ENCODE measurements around the gene DCHS2.
"Not testable (repeated sequence)": the region's sequence is repeated elsewhere in the genome, so short reads cannot be mapped to it uniquely, and the experiment has no call there.

Gene DCHS2

GRCh38 chr4:154218051-154218450 is 273.5 kb downstream of the DCHS2 start:
- Mint-ChIP-seq H3K4me1 (ENCODE audit: low read depth in 2 of 2) (no peaks in the 10 kb centered on the region), H3K36me3 (ENCODE audit: insufficient read depth) (no peaks in the 10 kb centered on the region), H3K27me3 (no peaks in the 10 kb centered on the region), H3K4me3 (no peak overlapping the region), H3K9me3 (peaks cover 2 to 3% of the 10 kb centered on the region in 2 donors), H3K27ac (no peak overlapping the region)
- DNase-seq (no peak), ATAC-seq (replicated peaks) (no peak)

GRCh38 chr4:154217384-154217783 is 274.2 kb downstream of the DCHS2 start:
- H3K27me3 Mint-ChIP-seq; H3K4me3 Mint-ChIP-seq; H3K36me3 Mint-ChIP-seq (ENCODE audit: insufficient read depth); H3K27ac Mint-ChIP-seq; ATAC-seq (replicated peaks); DNase-seq; H3K4me1 Mint-ChIP-seq (ENCODE audit: low read depth in 2 of 2); H3K9me3 Mint-ChIP-seq: not testable (repeated sequence)

- Mint-ChIP-seq H3K27ac (no peak overlapping the region), H3K27me3 (no peaks in the 10 kb centered on the region), H3K9me3 (peaks cover 0 to 1% of the 10 kb centered on the region in 2 donors), H3K36me3 (ENCODE audit: insufficient read depth) (no peaks in the 10 kb centered on the region), H3K4me1 (ENCODE audit: low read depth in 2 of 2) (no peaks in the 10 kb centered on the region), H3K4me3 (no peak overlapping the region)
- ATAC-seq (replicated peaks) (no peak), DNase-seq (no peak)
Observed at GRCh38 chr4:154211506-154211905, 280.1 kb downstream of the DCHS2 start.

- Mint-ChIP-seq H3K4me3 (no peak overlapping the region), H3K27me3 (no peaks in the 10 kb centered on the region), H3K27ac (no peak overlapping the region), H3K36me3 (ENCODE audit: insufficient read depth) (no peaks in the 10 kb centered on the region), H3K4me1 (ENCODE audit: low read depth in 2 of 2) (no peaks in the 10 kb centered on the region), H3K9me3 (peaks cover 0 to 1% of the 10 kb centered on the region in 2 donors)
- DNase-seq (no peak), ATAC-seq (replicated peaks) (no peak)
Observed at GRCh38 chr4:154208424-154208823, 283.2 kb downstream of the DCHS2 start.

GRCh38 chr4:154205471-154205870 is 286.1 kb downstream of the DCHS2 start:
- Mint-ChIP-seq H3K27ac (no peak overlapping the region), H3K4me3 (no peak overlapping the region), H3K4me1 (ENCODE audit: low read depth in 2 of 2) (no peaks in the 10 kb centered on the region), H3K9me3 (no peaks in the 10 kb centered on the region), H3K27me3 (no peaks in the 10 kb centered on the region), H3K36me3 (ENCODE audit: insufficient read depth) (no peaks in the 10 kb centered on the region)
- DNase-seq (no peak), ATAC-seq (replicated peaks) (no peak)

- ATAC-seq (replicated peaks) (no peak), DNase-seq (no peak)
- Mint-ChIP-seq H3K4me1 (ENCODE audit: low read depth in 2 of 2) (no peaks in the 10 kb centered on the region), H3K27ac (no peak overlapping the region), H3K9me3 (peaks cover 0 to 6% of the 10 kb centered on the region in 2 donors), H3K36me3 (ENCODE audit: insufficient read depth) (no peaks in the 10 kb centered on the region), H3K27me3 (no peaks in the 10 kb centered on the region), H3K4me3 (no peak overlapping the region)
Observed at GRCh38 chr4:154194649-154195048, 296.9 kb downstream of the DCHS2 start.

GRCh38 chr4:154192585-154192984 is 299.0 kb downstream of the DCHS2 start:
- peaks cover 0 to 5% of the 10 kb centered on the region in 2 donors for H3K9me3 Mint-ChIP-seq
- H3K36me3 Mint-ChIP-seq (ENCODE audit: insufficient read depth): no peaks in the 10 kb centered on the region
- H3K27me3 Mint-ChIP-seq: no peaks in the 10 kb centered on the region
- no peak for ATAC-seq (replicated peaks)
- H3K27ac Mint-ChIP-seq: no peak overlapping the region
- H3K4me3 Mint-ChIP-seq: no peak overlapping the region
- no peak for DNase-seq
- no peaks in the 10 kb centered on the region for H3K4me1 Mint-ChIP-seq (ENCODE audit: low read depth in 2 of 2)

GRCh38 chr4:154189346-154189745 is 302.3 kb downstream of the DCHS2 start:
- DNase-seq: no peak
- Mint-ChIP-seq H3K36me3 (ENCODE audit: insufficient read depth) (no peaks in the 10 kb centered on the region), H3K4me3 (no peak overlapping the region), H3K9me3 (peaks cover 0 to 11% of the 10 kb centered on the region in 2 donors), H3K27ac (no peak overlapping the region), H3K27me3 (no peaks in the 10 kb centered on the region), H3K4me1 (ENCODE audit: low read depth in 2 of 2) (no peaks in the 10 kb centered on the region)
- ATAC-seq (replicated peaks): no peak

GRCh38 chr4:154186888-154187287 is 304.7 kb downstream of the DCHS2 start:
- Mint-ChIP-seq H3K4me3 (no peak overlapping the region), H3K4me1 (ENCODE audit: low read depth in 2 of 2) (no peaks in the 10 kb centered on the region), H3K27me3 (no peaks in the 10 kb centered on the region), H3K36me3 (ENCODE audit: insufficient read depth) (no peaks in the 10 kb centered on the region), H3K27ac (no peak overlapping the region), H3K9me3 (peaks cover 0 to 11% of the 10 kb centered on the region in 2 donors)
- DNase-seq (no peak), ATAC-seq (replicated peaks) (no peak)

- DNase-seq (no peak), ATAC-seq (replicated peaks) (no peak)
- no peaks in the 10 kb centered on the region for H3K27me3 Mint-ChIP-seq
- H3K36me3 Mint-ChIP-seq (ENCODE audit: insufficient read depth): no peaks in the 10 kb centered on the region
- no peak overlapping the region for H3K4me3 Mint-ChIP-seq
- no peak overlapping the region for H3K27ac Mint-ChIP-seq
- H3K9me3 Mint-ChIP-seq: peaks cover 0 to 11% of the 10 kb centered on the region in 2 donors
- no peaks in the 10 kb centered on the region for H3K4me1 Mint-ChIP-seq (ENCODE audit: low read depth in 2 of 2)
Observed at GRCh38 chr4:154186035-154186434, 305.6 kb downstream of the DCHS2 start.

GRCh38 chr4:154184238-154184637 is 307.4 kb downstream of the DCHS2 start:
- DNase-seq (no peak), ATAC-seq (replicated peaks) (no peak)
- H3K4me1 Mint-ChIP-seq (ENCODE audit: low read depth in 2 of 2): no peaks in the 10 kb centered on the region
- H3K27me3 Mint-ChIP-seq: no peaks in the 10 kb centered on the region
- H3K4me3 Mint-ChIP-seq: no peak overlapping the region
- no peak overlapping the region for H3K27ac Mint-ChIP-seq
- H3K36me3 Mint-ChIP-seq (ENCODE audit: insufficient read depth): no peaks in the 10 kb centered on the region
- peaks cover 0 to 11% of the 10 kb centered on the region in 2 donors for H3K9me3 Mint-ChIP-seq

- Mint-ChIP-seq H3K9me3 (peaks cover 0 to 11% of the 10 kb centered on the region in 2 donors), H3K36me3 (ENCODE audit: insufficient read depth) (no peaks in the 10 kb centered on the region), H3K27me3 (peaks cover 0 to under 1% of the 10 kb centered on the region in 2 donors), H3K4me1 (ENCODE audit: low read depth in 2 of 2) (no peaks in the 10 kb centered on the region), H3K4me3 (no peak overlapping the region), H3K27ac (no peak overlapping the region)
- ATAC-seq (replicated peaks) (no peak), DNase-seq (no peak)
Observed at GRCh38 chr4:154183264-154183663, 308.3 kb downstream of the DCHS2 start.
